ENCODE measurements around the gene POLRMT. TPM values are rescaled to one million over a fixed set of nuclear protein-coding genes. Genes with fewer than 3 reads are reported as not detected.
A peak's percentile ranks its signal among the peaks of the same experiment; 100 is the strongest.

POLRMT gene
- total RNA-seq, 4 donors from 2014 or later: 43.9 to 83.4 (median 73.8) TPM

DNA sequence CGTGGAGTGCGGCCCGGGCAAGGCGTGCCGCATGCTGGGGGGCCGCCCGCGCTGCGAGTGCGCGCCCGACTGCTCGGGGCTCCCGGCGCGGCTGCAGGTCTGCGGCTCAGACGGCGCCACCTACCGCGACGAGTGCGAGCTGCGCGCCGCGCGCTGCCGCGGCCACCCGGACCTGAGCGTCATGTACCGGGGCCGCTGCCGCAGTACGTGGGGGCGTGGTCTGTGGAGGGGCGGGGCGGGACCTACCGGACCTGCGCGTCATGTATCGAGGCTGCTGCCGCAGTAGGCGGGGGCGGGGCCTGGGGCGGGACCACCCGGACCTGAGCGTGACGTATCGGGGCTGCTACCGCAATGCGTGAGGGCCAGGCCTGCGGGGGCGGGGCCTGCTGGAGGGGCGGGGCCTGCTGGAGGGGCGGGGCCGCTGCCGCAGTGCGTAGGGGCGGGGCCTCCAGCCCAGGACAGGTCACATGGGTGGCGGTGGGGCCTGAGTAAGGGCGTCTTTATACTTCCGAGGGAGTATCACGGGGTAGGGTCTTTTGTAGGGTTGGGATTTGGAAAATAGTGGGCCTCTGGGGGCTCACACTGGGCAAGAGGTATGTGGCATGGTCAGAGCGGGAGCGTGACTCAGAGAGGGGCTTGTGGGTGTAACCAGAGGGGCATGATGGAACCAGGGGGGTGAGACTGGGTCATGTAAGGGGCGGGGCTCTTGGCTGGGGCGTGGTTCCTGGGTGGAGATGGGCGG lies 47.1 kb upstream of the POLRMT start:
- peaks cover 0 to 28% of the 10 kb centered on the region in 2 donors for H3K4me1 ChIP-seq
- in situ Hi-C loops (cut with MboI; ENCODE audit: low sequenced_read_pairs in 4 of 4): no loop called here
- TF ChIP-seq, protein P1, sequence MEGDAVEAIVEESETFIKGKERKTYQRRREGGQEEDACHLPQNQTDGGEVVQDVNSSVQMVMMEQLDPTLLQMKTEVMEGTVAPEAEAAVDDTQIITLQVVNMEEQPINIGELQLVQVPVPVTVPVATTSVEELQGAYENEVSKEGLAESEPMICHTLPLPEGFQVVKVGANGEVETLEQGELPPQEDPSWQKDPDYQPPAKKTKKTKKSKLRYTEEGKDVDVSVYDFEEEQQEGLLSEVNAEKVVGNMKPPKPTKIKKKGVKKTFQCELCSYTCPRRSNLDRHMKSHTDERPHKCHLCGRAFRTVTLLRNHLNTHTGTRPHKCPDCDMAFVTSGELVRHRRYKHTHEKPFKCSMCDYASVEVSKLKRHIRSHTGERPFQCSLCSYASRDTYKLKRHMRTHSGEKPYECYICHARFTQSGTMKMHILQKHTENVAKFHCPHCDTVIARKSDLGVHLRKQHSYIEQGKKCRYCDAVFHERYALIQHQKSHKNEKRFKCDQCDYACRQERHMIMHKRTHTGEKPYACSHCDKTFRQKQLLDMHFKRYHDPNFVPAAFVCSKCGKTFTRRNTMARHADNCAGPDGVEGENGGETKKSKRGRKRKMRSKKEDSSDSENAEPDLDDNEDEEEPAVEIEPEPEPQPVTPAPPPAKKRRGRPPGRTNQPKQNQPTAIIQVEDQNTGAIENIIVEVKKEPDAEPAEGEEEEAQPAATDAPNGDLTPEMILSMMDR (IDR thresholded peaks at IDR 0.05 in 4 of 5, conservative IDR thresholded peaks at IDR 0.05 in 1 of 5): peak in 3 of 5 experiments; percentile 61 to 66 (median 65)
- peak; percentile 55 to 78 for TF ChIP-seq POLR2A (IDR thresholded peaks at IDR 0.05)
- peak overlapping the region; percentile 77 to 89 (median 86) for H3K27ac ChIP-seq
- DNase-seq (peak; percentile 99 to 100), ATAC-seq (peak; percentile 84 to 87)
- H3K36me3 ChIP-seq: no peaks in the 10 kb centered on the region
- peak overlapping the region; percentile 56 to 89 (median 66) for H3K4me3 ChIP-seq
- intact Hi-C loops (cut with DNase I; ENCODE audit: low total_unique reads): loop anchor here (1.0 to 2.0 kb wide), 4 partner anchors 17 to 174 kb away; partner anchors contain the start of genes BSG, PTBP1 and RNF126
- H3K9me3 ChIP-seq: no peaks in the 10 kb centered on the region
- peaks cover 7 to 12% (median 9%) of the 10 kb centered on the region in 3 donors for H3K27me3 ChIP-seq

DNA sequence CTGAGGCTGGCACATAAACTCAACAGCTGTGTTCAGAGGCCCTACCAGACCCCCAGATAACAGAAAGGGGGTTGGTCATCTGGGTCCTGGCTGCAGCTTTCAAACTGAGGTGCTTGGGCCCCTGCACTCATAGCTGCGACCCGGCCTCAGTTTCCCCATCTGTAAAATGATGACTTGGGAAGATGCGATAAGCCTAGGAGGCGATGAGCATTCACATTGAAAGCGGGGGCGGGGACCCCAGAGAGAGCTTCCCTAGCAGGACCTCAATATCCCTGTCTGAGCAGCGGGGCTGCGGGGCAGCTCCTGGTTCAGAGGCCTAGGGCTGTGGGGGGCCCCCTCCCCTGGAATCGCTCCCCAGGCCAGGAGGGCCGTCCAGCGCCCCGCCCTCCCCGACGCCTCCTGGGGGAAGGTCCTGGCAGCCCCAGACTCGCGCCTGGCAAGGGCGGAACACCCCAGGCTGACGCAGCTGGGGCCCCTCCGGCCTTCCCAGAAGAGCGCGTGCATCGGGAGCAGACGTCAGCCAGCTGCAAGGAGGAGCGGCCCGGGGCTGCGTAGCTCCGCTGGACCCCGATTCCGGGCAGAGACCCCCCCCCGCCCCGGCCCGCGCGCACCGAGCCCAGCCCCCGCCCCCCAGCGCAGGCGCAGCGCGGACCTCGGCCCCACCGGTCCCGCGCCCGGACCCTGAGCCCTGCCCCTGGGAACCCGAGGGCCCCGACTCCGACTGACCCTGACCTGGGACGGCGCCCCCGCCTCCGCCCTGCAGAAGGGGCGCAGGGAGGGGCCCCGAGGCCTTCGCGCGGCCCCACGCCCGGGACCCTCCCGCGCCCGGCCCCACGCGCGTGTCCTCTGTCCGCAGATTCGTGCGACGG lies 46.3 kb upstream of the POLRMT start:
- ATAC-seq (no peak), DNase-seq (no peak)
- H3K36me3 ChIP-seq: no peaks in the 10 kb centered on the region
- TF ChIP-seq POLR2A (IDR thresholded peaks at IDR 0.05): no peak
- TF ChIP-seq, protein P1 (IDR thresholded peaks at IDR 0.05 in 4 of 5, conservative IDR thresholded peaks at IDR 0.05 in 1 of 5): no peak
- intact Hi-C loops (cut with DNase I; ENCODE audit: low total_unique reads): loop anchor here (1.0 to 2.0 kb wide), 4 partner anchors 16 to 173 kb away; partner anchors contain the start of genes BSG, PTBP1 and RNF126
- H3K9me3 ChIP-seq: no peaks in the 10 kb centered on the region
- in situ Hi-C loops (cut with MboI; ENCODE audit: low sequenced_read_pairs in 4 of 4): no loop called here
- H3K4me1 ChIP-seq: peaks cover 0 to 29% of the 10 kb centered on the region in 2 donors
- H3K27ac ChIP-seq: peak overlapping the region; percentile 77 to 89 (median 86)
- peak overlapping the region; percentile 56 to 89 (median 66) for H3K4me3 ChIP-seq
- peaks cover 10 to 13% (median 12%) of the 10 kb centered on the region in 3 donors for H3K27me3 ChIP-seq

DNA sequence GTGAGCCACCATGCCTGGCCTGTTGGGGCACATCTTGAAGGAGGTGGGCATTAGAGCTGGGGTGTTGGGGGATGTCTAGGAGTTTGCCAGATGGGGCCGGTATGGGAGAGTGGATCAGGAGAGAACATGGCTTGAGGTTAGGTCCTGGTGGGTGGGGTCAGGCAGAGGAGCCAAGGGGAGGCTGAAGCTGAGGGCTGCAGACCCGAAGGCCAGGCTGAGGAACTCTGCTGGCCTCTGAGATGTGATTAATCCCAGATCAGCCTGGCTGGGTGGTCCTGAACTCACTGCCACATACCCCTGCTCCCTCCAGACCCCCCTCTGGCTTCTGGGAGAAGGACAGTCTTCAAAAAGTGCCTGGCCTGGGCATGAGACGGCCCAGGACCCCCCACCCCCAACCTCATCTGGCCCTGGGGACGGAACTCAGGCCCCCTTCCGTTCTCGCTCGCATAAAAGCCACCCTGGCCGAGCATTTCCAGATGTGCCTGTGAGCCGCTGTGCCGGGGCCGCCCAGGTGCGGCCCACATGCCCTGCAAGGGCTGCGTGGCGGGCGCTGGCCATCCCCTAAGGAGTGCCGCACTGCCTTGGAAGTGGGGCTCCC lies 45.6 kb upstream of the POLRMT start:
- in situ Hi-C loops (cut with MboI; ENCODE audit: low sequenced_read_pairs in 4 of 4) (no loop called here), intact Hi-C loops (cut with DNase I; ENCODE audit: low total_unique reads) (no loop called here)
- Histone ChIP-seq H3K27ac (peak overlapping the region in 2 of 4 donors; percentile 77 to 85), H3K9me3 (no peaks in the 10 kb centered on the region), H3K4me3 (peak overlapping the region in 1 of 4 donors; percentile 56), H3K27me3 (peaks cover 11 to 20% (median 12%) of the 10 kb centered on the region in 3 donors), H3K4me1 (peaks cover 0 to 29% of the 10 kb centered on the region in 2 donors), H3K36me3 (no peaks in the 10 kb centered on the region)
- no peak for DNase-seq
- no peak for ATAC-seq
- TF ChIP-seq, protein P1 (IDR thresholded peaks at IDR 0.05 in 4 of 5, conservative IDR thresholded peaks at IDR 0.05 in 1 of 5): no peak
- no peak for TF ChIP-seq POLR2A (IDR thresholded peaks at IDR 0.05)

DNA sequence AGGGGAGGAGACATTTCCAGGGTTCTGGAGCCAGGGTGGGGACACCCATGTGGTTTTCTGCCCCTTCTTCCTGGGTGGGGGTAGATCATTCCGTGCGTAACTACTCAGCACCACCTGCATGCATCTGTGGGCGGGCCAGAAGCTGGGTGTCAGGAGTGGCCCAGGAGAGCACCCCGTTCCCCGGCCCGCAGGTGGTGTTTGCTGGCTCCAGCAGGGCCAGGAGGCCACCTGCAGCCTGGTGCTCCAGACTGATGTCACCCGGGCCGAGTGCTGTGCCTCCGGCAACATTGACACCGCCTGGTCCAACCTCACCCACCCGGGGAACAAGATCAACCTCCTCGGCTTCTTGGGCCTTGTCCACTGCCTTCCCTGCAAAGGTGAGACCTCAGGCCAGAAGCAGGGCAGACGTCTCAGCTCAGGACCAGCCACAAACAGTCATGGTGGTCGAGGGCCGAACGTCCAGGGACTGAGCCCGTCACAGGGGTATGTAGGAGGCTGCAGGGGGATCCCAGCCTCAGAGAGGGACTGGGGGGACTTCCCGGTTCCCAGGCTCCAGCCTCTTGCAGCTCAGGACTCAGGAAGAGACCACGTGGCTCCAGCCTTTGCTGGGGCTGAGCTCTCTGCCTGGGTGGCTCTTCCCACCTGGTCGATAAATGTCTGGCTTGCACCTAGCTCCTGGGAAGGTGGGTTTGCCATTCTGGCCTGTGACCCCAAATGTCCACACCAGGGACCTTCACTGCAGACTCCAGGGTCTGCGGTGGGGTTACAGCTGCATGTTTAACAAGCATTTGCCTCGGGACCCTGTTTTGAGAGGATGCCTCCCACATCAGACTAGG lies 44.5 kb upstream of the POLRMT start:
- DNase-seq: no peak
- peak overlapping the region in 3 of 4 donors; percentile 47 to 53 (median 49) for H3K4me3 ChIP-seq
- H3K27me3 ChIP-seq: peaks cover 12 to 20% (median 13%) of the 10 kb centered on the region in 3 donors
- in situ Hi-C loops (cut with MboI; ENCODE audit: low sequenced_read_pairs in 4 of 4) (no loop called here), intact Hi-C loops (cut with DNase I; ENCODE audit: low total_unique reads) (no loop called here)
- H3K4me1 ChIP-seq: peaks cover 0 to 29% of the 10 kb centered on the region in 2 donors
- TF ChIP-seq, protein P1 (IDR thresholded peaks at IDR 0.05 in 4 of 5, conservative IDR thresholded peaks at IDR 0.05 in 1 of 5): no peak
- TF ChIP-seq POLR2A (IDR thresholded peaks at IDR 0.05): no peak
- no peak for ATAC-seq
- H3K27ac ChIP-seq: peak overlapping the region; percentile 64 to 83 (median 74)
- no peaks in the 10 kb centered on the region for H3K36me3 ChIP-seq
- no peaks in the 10 kb centered on the region for H3K9me3 ChIP-seq
